ENCODE results near the gene SLC25A11.
A peak's percentile ranks its signal among the peaks of the same experiment; 100 is the strongest.

Gene SLC25A11

DNA sequence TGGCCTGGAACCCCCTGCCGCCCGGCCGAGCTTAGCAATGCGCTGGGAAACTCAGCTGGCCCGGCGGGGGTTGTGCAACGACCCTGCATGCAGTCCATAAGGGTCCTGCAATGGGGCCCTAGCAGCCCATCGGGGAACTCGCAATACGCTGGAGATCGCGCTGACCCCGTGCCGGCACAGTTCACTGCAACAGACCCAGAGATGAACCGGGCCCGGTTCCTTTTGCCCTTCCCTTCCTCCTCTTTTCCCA is 375 bp downstream of the SLC25A11 start:
- TF ChIP-seq, protein P1, sequence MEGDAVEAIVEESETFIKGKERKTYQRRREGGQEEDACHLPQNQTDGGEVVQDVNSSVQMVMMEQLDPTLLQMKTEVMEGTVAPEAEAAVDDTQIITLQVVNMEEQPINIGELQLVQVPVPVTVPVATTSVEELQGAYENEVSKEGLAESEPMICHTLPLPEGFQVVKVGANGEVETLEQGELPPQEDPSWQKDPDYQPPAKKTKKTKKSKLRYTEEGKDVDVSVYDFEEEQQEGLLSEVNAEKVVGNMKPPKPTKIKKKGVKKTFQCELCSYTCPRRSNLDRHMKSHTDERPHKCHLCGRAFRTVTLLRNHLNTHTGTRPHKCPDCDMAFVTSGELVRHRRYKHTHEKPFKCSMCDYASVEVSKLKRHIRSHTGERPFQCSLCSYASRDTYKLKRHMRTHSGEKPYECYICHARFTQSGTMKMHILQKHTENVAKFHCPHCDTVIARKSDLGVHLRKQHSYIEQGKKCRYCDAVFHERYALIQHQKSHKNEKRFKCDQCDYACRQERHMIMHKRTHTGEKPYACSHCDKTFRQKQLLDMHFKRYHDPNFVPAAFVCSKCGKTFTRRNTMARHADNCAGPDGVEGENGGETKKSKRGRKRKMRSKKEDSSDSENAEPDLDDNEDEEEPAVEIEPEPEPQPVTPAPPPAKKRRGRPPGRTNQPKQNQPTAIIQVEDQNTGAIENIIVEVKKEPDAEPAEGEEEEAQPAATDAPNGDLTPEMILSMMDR (IDR thresholded peaks at IDR 0.05; ENCODE audit: low read depth, low read length) = no peak
- in situ Hi-C loops (cut with HindIII; ENCODE audit: low sequenced_read_pairs) = no loop called here
- peak overlapping the region; percentile 97 for H3K4me3 ChIP-seq (ENCODE audit: low read depth, low read length)
- DNase-seq (ENCODE audit: low read depth, low spot score) = no peak

DNA sequence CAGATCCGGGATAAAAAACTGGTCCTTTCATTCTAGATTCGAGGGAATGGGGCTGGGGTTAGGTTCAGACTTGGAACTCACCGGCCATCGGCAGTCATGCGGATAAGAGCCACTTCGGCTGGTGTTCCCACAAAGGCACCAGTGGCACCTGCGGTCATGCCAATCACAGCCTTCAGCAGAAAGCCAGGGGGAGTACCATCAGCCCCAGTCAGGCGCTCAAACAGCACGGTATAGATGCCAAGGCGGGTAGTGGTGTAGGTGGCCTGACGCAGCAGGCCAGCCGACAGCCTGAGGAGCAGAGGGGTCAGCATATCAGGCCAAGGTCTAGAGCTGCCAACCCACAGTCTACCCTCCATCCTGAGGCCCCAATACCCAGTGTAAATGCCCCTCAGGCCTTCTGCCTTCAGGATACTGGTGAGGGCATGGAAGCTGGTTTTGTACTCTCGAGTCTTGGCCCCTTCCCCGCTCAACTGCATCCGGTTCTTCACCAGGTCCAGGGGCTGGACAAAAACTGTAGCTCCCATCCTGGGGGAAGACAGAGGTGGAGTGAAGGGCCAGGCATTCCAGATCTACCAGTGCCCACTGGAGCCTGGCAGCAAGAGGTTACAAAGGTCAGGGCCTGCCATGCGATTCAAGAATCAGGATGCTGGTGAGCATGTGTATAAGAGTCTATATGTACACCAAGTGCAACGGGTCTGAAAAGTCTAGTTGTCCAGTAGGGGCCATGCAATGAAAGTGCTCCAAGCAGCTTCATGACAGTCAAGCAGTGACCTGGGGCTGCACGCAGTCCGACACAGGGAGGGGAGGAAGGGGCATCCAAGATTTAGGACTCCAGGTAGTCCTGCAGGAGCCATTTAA is 929 bp downstream of the SLC25A11 start:
- TF ChIP-seq, protein P1 (IDR thresholded peaks at IDR 0.05; ENCODE audit: low read depth, low read length) = no peak
- in situ Hi-C loops (cut with HindIII; ENCODE audit: low sequenced_read_pairs) = no loop called here
- H3K4me3 ChIP-seq (ENCODE audit: low read depth, low read length) = peak overlapping the region; percentile 97
- no peak for DNase-seq (ENCODE audit: low read depth, low spot score)

DNA sequence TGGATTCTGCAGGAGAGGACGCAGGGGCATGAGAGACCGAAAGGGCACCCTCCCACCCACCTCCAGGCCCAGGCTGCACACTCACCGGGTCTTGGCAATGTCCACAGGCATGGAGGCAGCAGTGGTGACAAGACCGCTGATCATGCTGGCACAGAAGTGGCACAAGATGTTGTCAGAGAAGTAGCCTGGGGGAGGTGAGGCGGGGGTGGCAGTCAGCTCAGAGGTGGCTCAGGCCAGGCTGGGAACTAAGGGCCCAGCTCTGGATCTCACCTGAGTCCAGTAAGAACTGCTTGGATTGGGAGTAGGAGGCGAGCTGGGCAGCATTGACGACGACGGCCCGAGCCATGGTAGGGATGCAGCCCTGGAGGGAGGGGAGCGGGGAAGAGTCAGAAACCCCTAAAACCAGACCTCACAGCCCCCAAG is 1.8 kb downstream of the SLC25A11 start:
- TF ChIP-seq, protein P1 (IDR thresholded peaks at IDR 0.05; ENCODE audit: low read depth, low read length) = no peak
- no peak overlapping the region for H3K4me3 ChIP-seq (ENCODE audit: low read depth, low read length)
- no peak for DNase-seq (ENCODE audit: low read depth, low spot score)
- in situ Hi-C loops (cut with HindIII; ENCODE audit: low sequenced_read_pairs) = no loop called here

DNA sequence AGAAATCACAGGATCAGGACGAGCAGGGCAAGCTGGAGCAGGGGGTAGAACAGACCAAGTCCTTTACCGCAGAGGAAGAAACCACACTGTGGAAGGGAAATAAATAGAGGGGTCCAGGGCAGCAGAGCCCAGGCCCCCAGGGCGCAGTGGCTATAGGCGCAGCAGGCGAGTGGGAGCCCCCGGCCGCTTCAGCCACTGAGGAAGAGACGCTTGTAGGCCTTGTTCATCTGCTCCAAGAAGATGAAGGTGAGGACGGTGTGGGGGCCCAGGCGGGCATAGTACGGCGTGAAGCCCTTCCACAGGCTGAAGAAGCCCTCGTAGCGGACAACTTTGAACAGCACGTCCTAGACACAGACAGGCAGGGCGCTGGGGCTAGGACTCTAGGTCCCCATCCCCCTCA is 2.3 kb downstream of the SLC25A11 start:
- TF ChIP-seq, protein P1 (IDR thresholded peaks at IDR 0.05; ENCODE audit: low read depth, low read length) = no peak
- in situ Hi-C loops (cut with HindIII; ENCODE audit: low sequenced_read_pairs) = no loop called here
- DNase-seq (ENCODE audit: low read depth, low spot score) = no peak
- no peak overlapping the region for H3K4me3 ChIP-seq (ENCODE audit: low read depth, low read length)

DNA sequence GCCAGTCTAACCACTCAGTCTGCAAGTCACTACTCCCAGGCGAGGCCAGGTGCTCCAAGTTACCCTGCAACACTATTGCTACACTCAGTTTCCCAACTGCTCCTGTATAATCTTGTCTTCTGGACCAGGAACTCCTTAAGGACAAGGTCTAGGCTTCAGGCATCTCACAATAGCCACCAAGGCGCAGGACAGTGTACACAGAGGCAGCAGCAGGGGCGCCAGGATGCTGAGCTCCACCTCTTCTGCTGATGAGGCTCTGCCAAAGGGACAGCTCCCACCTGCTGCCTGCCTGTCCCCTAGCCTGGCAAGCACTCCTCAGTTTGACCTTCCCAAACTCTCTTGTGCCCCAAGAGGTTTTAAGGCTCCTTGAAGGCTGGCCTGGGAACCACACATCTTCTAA is 3.4 kb downstream of the SLC25A11 start:
- in situ Hi-C loops (cut with HindIII; ENCODE audit: low sequenced_read_pairs) = no loop called here
- TF ChIP-seq, protein P1 (IDR thresholded peaks at IDR 0.05; ENCODE audit: low read depth, low read length) = no peak
- no peak for DNase-seq (ENCODE audit: low read depth, low spot score)
- no peak overlapping the region for H3K4me3 ChIP-seq (ENCODE audit: low read depth, low read length)

DNA sequence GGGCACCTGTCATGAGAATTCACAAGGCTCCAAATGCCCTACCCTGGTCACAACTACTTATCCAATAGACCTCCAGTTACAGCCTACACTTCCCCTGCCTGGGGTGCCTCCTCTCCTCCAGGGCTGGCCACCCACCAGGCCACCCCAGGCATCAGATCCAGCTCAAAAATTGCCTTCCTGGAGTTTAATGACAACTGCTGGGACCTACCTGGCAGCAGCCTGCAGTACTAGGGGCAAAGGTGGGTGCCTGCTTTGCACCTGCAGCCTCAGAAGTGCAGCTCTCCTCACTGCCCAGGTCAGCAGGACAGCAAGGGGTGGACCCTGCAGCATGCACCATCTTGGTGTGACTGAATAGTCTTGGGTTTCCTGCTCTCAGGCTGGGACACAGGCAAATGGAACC is 4.2 kb downstream of the SLC25A11 start:
- TF ChIP-seq, protein P1 (IDR thresholded peaks at IDR 0.05; ENCODE audit: low read depth, low read length) = no peak
- H3K4me3 ChIP-seq (ENCODE audit: low read depth, low read length) = no peak overlapping the region
- DNase-seq (ENCODE audit: low read depth, low spot score) = no peak
- in situ Hi-C loops (cut with HindIII; ENCODE audit: low sequenced_read_pairs) = no loop called here

All from astrocyte of the spinal cord (primary cell).